ENCODE results near the gene GABBR2. TPM values are rescaled to one million over a fixed set of nuclear protein-coding genes. Genes with fewer than 3 reads are reported as not detected.

GABBR2 gene
- total RNA-seq, 1 experiment from 2014 or later, result 6.3 TPM

DNA sequence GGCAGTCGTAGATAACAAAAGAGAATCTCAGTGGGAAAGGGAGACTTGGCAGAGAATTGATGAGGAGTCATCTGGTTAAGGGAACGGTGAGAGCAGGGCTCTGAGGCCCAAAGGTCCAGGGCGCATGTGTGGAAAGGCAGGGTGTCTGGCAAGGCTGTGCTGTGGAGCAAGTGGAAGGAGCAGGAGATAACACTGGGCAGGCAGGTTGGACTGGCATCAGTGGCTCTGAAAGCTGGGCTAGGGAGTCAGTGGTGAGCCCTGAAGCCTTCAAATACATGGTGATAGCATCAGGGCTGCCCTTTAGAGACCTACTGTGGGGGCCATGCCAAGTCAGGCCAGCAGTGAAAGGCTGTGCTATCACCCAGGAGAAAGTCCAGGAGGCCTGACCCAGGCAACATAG, 131.3 kb downstream of the GABBR2 start:
- intact Hi-C loops (cut with micrococcal nuclease; ENCODE audit: unreplicated experiment), result no loop called here
- H3K4me3 ChIP-seq (ENCODE audit: low read depth in 2 of 2, low read length in 2 of 2), result no peak overlapping the region
- in situ Hi-C loops (cut with HindIII; ENCODE audit: low pct_unique_long_range_greater_than_20kb, low sequenced_read_pairs), result no loop called here
- CTCF ChIA-PET, result no interaction called here
- H3K36me3 ChIP-seq (ENCODE audit: control insufficient read depth, insufficient read depth, low read length), result no peaks in the 10 kb centered on the region
- H3K9me3 ChIP-seq (ENCODE audit: control insufficient read depth, insufficient read depth, low read depth, low read length), result no peaks in the 10 kb centered on the region
- H3K4me1 ChIP-seq (ENCODE audit: control insufficient read depth, insufficient read depth, low read length), result no peaks in the 10 kb centered on the region
- no peak for ATAC-seq
- no TSS peak for BruUV-seq (replicated peaks)
- H3K27ac ChIP-seq (ENCODE audit: low read length), result no peak overlapping the region
- POLR2A ChIA-PET, result no interaction called here
- no peak for DNase-seq (ENCODE audit: low read depth, low spot score)
- H3K27me3 ChIP-seq (ENCODE audit: control insufficient read depth, insufficient read depth, low read length), result no peaks in the 10 kb centered on the region
- TF ChIP-seq POLR2AphosphoS5 (IDR thresholded peaks at IDR 0.05; ENCODE audit: low read depth, low read length) (no peak), SIN3A (IDR thresholded peaks at IDR 0.05; ENCODE audit: borderline replicate concordance, insufficient read depth, low read depth, low read length) (no peak), TCF7L2 (IDR thresholded peaks at IDR 0.05; ENCODE audit: low read depth, low read length) (no peak)
- TF ChIP-seq, protein P1, sequence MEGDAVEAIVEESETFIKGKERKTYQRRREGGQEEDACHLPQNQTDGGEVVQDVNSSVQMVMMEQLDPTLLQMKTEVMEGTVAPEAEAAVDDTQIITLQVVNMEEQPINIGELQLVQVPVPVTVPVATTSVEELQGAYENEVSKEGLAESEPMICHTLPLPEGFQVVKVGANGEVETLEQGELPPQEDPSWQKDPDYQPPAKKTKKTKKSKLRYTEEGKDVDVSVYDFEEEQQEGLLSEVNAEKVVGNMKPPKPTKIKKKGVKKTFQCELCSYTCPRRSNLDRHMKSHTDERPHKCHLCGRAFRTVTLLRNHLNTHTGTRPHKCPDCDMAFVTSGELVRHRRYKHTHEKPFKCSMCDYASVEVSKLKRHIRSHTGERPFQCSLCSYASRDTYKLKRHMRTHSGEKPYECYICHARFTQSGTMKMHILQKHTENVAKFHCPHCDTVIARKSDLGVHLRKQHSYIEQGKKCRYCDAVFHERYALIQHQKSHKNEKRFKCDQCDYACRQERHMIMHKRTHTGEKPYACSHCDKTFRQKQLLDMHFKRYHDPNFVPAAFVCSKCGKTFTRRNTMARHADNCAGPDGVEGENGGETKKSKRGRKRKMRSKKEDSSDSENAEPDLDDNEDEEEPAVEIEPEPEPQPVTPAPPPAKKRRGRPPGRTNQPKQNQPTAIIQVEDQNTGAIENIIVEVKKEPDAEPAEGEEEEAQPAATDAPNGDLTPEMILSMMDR (IDR thresholded peaks at IDR 0.05), result no peak
- TF ChIP-seq, protein P2, sequence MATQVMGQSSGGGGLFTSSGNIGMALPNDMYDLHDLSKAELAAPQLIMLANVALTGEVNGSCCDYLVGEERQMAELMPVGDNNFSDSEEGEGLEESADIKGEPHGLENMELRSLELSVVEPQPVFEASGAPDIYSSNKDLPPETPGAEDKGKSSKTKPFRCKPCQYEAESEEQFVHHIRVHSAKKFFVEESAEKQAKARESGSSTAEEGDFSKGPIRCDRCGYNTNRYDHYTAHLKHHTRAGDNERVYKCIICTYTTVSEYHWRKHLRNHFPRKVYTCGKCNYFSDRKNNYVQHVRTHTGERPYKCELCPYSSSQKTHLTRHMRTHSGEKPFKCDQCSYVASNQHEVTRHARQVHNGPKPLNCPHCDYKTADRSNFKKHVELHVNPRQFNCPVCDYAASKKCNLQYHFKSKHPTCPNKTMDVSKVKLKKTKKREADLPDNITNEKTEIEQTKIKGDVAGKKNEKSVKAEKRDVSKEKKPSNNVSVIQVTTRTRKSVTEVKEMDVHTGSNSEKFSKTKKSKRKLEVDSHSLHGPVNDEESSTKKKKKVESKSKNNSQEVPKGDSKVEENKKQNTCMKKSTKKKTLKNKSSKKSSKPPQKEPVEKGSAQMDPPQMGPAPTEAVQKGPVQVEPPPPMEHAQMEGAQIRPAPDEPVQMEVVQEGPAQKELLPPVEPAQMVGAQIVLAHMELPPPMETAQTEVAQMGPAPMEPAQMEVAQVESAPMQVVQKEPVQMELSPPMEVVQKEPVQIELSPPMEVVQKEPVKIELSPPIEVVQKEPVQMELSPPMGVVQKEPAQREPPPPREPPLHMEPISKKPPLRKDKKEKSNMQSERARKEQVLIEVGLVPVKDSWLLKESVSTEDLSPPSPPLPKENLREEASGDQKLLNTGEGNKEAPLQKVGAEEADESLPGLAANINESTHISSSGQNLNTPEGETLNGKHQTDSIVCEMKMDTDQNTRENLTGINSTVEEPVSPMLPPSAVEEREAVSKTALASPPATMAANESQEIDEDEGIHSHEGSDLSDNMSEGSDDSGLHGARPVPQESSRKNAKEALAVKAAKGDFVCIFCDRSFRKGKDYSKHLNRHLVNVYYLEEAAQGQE (IDR thresholded peaks at IDR 0.05; ENCODE audit: insufficient read depth in 1 of 2, low read depth in 2 of 2, low read length in 1 of 2), result no peak

DNA sequence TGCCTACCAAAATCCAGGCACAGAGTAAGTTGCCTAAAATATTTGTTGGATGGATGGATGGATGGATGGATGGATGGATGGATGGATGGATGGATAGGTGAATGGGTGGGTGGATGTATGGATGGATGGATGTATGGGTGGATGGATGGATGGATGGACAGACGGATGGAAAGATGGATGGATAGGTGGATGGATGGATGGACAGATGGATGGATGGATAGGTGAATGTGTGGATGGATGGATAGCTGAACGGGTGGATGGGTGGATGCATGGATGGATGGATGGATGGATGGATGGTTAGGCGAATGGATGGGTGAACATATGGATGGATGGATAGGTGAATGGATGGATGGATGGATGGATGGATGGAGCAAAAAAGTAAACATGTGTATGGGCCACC, 131.9 kb downstream of the GABBR2 start:
- H3K4me3 ChIP-seq (ENCODE audit: low read depth in 2 of 2, low read length in 2 of 2), result no peak overlapping the region
- CTCF ChIA-PET, result no interaction called here
- no peaks in the 10 kb centered on the region for H3K9me3 ChIP-seq (ENCODE audit: control insufficient read depth, insufficient read depth, low read depth, low read length)
- H3K36me3 ChIP-seq (ENCODE audit: control insufficient read depth, insufficient read depth, low read length), result no peaks in the 10 kb centered on the region
- POLR2A ChIA-PET, result no interaction called here
- H3K4me1 ChIP-seq (ENCODE audit: control insufficient read depth, insufficient read depth, low read length), result no peaks in the 10 kb centered on the region
- DNase-seq (ENCODE audit: low read depth, low spot score) (no peak), ATAC-seq (no peak)
- BruUV-seq (replicated peaks), result no TSS peak
- intact Hi-C loops (cut with micrococcal nuclease; ENCODE audit: unreplicated experiment), result no loop called here
- no peak for TF ChIP-seq POLR2AphosphoS5 (IDR thresholded peaks at IDR 0.05; ENCODE audit: low read depth, low read length)
- TF ChIP-seq, protein P1 (IDR thresholded peaks at IDR 0.05), result no peak
- no peak for TF ChIP-seq SIN3A (IDR thresholded peaks at IDR 0.05; ENCODE audit: borderline replicate concordance, insufficient read depth, low read depth, low read length)
- TF ChIP-seq, protein P2 (IDR thresholded peaks at IDR 0.05; ENCODE audit: insufficient read depth in 1 of 2, low read depth in 2 of 2, low read length in 1 of 2), result no peak
- H3K27ac ChIP-seq (ENCODE audit: low read length), result no peak overlapping the region
- no peaks in the 10 kb centered on the region for H3K27me3 ChIP-seq (ENCODE audit: control insufficient read depth, insufficient read depth, low read length)
- in situ Hi-C loops (cut with HindIII; ENCODE audit: low pct_unique_long_range_greater_than_20kb, low sequenced_read_pairs), result no loop called here
